Activated CD4-positive, alpha-beta memory T cell treated with anti-CD3 and anti-CD28 coated beads, Interleukin-2, amount 10 ng/mL, durations not matched to agents 7 days and 5 days (primary cell): Measurements from ENCODE around the gene SGCE. TPM values are rescaled to one million over a fixed set of nuclear protein-coding genes. Genes with fewer than 3 reads are reported as not detected.
"Not testable (repeated sequence)": the region's sequence is repeated elsewhere in the genome, so short reads cannot be mapped to it uniquely, and the experiment has no call there.

Experiments used
- CTCF ChIA-PET: fragments of 350-600 bp; sonication (Branson Sonifier 250); formaldehyde crosslinking; loops from one replicate; lab custom pipeline; 2021; ENCODE audit warnings: antibody characterized with exemption, inconsistent platforms; lab: Charles Lee
- POLR2A ChIA-PET: fragments of 350-600 bp; sonication (Branson Sonifier 250); formaldehyde crosslinking; loops from one replicate; lab custom pipeline; 2021; ENCODE audit warnings: antibody characterized with exemption; lab: Charles Lee
- DNase-seq: peaks from one replicate; pipeline ENCODE4 v3.0.0-alpha.2; 2020
- H3K27ac Mint-ChIP-seq: one replicate; pipeline ENCODE4 v1.8.0; 2021; ENCODE audit warnings: mild to moderate bottlenecking, mixed read lengths
- H3K27me3 Mint-ChIP-seq: one replicate; pipeline ENCODE4 v1.8.0; 2021; ENCODE audit warnings: mixed read lengths
- H3K36me3 Mint-ChIP-seq: one replicate; pipeline ENCODE4 v1.8.0; 2021; ENCODE audit warnings: low read depth, mixed read lengths
- H3K4me1 Mint-ChIP-seq: one replicate; pipeline ENCODE4 v1.8.0; 2021; ENCODE audit warnings: mixed read lengths
- H3K4me3 Mint-ChIP-seq: one replicate; pipeline ENCODE4 v1.8.0; 2021; ENCODE audit warnings: mild to moderate bottlenecking, mixed read lengths
- H3K9me3 Mint-ChIP-seq: one replicate; pipeline ENCODE4 v1.8.0; 2021; ENCODE audit warnings: mixed read lengths
- total RNA-seq, 2 experiments: library from RNA; stranded (reverse); gene quantifications; one replicate each; pipeline ENCODE4 v1.2.3, GENCODE V29; 2021

Gene SGCE, protein sequence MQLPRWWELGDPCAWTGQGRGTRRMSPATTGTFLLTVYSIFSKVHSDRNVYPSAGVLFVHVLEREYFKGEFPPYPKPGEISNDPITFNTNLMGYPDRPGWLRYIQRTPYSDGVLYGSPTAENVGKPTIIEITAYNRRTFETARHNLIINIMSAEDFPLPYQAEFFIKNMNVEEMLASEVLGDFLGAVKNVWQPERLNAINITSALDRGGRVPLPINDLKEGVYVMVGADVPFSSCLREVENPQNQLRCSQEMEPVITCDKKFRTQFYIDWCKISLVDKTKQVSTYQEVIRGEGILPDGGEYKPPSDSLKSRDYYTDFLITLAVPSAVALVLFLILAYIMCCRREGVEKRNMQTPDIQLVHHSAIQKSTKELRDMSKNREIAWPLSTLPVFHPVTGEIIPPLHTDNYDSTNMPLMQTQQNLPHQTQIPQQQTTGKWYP
- total RNA-seq: under 1 TPM; 0.90 to 0.93 TPM

DNA sequence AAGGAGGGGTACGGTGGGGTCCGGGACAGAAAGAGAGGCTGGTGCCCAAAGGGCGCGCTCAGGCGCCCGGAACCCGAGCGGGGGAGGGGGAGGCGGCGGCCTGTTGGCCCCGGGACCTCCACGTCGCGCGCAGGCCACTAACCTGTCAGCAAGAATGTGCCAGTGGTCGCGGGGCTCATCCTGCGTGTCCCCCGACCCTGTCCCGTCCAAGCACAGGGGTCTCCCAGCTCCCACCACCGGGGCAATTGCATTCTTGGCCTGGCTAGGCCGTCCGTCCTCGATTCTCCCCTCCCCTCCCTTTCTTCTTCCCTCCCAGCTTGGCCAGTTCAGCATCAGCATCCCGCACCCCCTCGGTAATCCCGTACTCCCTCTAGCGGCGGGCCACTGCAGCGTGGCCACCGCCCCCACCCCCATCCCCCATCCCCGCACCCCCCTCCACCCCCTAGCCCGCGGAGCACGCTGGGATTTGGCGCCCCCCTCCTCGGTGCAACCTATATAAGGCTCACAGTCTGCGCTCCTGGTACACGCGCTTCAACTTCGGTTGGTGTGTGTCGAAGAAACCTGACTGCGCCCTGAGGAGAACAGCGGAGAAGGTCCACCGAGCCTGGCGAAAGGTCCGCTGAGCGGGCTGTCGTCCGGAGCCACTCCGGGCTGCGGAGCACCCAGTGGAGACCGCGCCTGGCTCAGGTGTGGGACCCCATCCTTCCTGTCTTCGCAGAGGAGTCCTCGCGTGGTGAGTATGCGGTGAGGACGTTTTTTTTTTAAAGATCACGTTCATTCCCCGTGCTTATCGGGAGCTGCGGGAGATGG lies at the start of gene SGCE:
Gene SGCE, minus strand, starts transcription at position 286 of the 810 bp plus-strand sequence. Its CDS starts 35 bp downstream, at position 251.
- H3K36me3 Mint-ChIP-seq: no peaks in the 10 kb centered on the region
- H3K9me3 Mint-ChIP-seq: peaks cover 3% of the 10 kb centered on the region
- H3K27ac Mint-ChIP-seq: no peak within 1 kb of the TSS
- CTCF ChIA-PET: interaction anchor here (0.6 to 3.1 kb wide), 4 partner anchors 8 to 697 kb away, joined by 3 to 17 read pairs (median 3); no protein-coding TSS in a partner anchor
- H3K27me3 Mint-ChIP-seq: peaks cover 37% of the 10 kb centered on the region
- peak within 1 kb of the TSS; percentile 84 for H3K4me3 Mint-ChIP-seq
- peak; percentile 42 for DNase-seq
- peaks cover 23% of the 10 kb centered on the region for H3K4me1 Mint-ChIP-seq
- POLR2A ChIA-PET: interaction anchor here (0.8 kb wide), 1 partner anchor 12 kb away, joined by 3 read pairs; no protein-coding TSS in a partner anchor

DNA sequence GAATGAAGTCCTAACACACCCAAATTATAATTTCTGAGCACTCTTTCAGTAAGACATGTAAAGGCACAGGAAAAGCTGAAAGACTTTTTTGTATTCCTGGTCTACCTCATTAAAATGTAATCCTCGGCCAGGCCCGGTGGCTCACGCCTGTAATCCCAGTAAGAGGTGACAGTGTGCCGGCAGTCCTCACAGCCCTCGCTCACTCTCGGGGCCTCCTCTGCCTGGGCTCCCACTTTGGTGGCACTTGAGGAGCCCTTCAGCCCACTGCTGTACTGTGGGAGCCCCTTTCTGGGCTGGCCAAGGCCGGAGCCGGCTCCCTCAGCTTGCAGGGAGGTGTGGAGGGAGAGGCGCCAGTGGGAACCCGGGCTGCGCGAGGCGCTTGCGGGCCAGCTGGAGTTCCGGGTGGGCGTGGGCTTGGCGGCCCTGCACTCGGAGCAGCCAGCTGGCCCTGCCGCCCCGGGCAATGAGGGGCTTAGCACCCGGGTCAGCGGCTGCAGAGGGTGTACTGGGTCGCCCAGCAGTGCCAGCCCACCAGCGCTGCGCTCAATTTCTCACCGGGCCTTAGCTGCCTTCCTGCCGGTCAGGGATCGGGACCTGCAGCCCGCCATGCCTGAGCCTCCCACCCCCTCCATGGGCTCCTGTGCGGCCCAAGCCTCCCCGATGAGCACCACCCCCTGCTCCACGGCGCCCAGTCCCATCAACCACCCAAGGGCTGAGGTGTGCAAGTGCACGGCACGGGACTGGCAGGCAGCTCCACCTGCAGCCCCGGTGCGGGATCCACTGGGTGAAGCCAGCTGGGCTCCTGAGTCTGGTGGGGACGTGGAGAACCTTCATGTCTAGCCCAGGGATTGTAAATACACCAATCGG lies 49.5 kb upstream of the SGCE start:
- H3K4me3 Mint-ChIP-seq, H3K4me1 Mint-ChIP-seq, H3K36me3 Mint-ChIP-seq, POLR2A ChIA-PET, H3K9me3 Mint-ChIP-seq, CTCF ChIA-PET, DNase-seq, H3K27me3 Mint-ChIP-seq, H3K27ac Mint-ChIP-seq: not testable (repeated sequence)

DNA sequence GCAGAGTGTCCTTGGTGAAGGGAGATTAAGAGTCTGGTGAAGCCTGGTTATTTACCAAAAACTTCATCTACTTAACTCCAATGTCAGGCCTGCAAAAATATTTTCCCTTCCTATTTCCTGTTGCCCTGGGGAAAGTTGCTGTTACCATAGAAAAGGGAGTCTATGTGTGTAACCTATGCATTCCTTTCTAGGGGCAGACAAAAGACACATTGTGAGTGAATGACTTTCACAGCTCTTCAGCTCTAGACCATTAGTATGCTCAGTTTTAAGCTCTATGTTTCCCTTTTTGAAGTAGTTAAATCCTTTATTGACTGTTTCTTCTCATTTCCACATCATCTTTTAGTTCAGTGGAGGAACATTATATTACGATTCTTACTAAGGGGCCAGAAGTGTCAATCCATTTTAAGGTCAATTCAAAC lies 45.6 kb upstream of the SGCE start:
- H3K4me1 Mint-ChIP-seq: no peaks in the 10 kb centered on the region
- no peak overlapping the region for H3K27ac Mint-ChIP-seq
- DNase-seq: no peak
- H3K27me3 Mint-ChIP-seq: no peaks in the 10 kb centered on the region
- H3K9me3 Mint-ChIP-seq: no peaks in the 10 kb centered on the region
- CTCF ChIA-PET: interaction anchor here (0.6 kb wide), 1 partner anchor 35 kb away, joined by 3 read pairs; no protein-coding TSS in a partner anchor
- no peaks in the 10 kb centered on the region for H3K36me3 Mint-ChIP-seq
- no peak overlapping the region for H3K4me3 Mint-ChIP-seq
- POLR2A ChIA-PET: no interaction called here

DNA sequence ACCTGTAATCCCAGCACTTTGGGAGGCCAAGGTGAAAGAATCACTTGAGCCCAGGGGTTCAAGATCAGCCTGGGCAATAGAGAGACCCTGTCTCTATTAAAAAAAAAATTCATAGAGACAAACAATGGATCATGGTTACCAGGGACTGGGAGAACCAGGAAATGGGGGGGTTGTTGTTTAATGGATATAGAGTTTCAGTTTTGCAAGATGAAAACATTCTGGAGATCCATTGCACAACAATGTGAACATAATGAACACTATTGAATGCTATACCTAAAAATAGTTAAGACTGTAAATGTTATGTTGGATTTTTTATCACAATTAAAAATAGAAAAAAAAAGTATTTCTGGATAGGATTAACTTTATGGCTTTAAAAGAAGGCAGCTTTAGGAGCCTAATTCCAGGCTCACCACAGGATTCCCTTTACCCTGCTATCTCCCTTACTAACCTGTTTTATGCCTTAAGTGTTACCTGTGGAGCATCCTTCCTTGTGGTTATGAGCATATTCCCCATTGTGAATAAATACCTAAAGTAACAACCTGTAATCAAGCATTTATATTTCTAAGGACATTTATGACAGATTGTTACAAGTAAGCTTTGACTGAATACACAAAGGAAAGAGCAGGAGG lies 45.1 kb upstream of the SGCE start:
- Mint-ChIP-seq H3K4me3 (no peak overlapping the region), H3K36me3 (no peaks in the 10 kb centered on the region), H3K27ac (no peak overlapping the region), H3K27me3 (no peaks in the 10 kb centered on the region), H3K9me3 (no peaks in the 10 kb centered on the region), H3K4me1 (no peaks in the 10 kb centered on the region)
- ChIA-PET POLR2A (no interaction called here), CTCF (interaction anchor here (0.6 kb wide), 1 partner anchor 36 kb away, joined by 3 read pairs; no protein-coding TSS in a partner anchor)
- DNase-seq: no peak

DNA sequence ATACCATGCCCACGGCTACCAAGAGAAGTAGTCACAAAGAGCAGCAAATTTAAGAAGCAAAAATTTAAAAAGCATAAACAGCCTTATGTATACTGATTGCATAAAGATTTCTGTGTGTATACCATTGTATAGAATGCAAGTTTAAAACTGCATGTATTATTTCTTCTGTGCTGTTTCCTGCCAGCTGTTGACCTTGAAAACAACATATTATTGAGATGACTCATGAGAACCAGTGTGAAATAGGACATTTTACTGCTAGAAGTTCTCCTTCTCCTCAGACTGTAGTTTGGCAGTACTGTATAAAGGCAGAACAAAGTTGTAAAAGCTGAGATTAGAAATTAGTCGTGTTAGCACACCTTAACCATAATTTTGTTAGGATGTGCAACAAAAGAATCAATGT lies 42.3 kb upstream of the SGCE start:
- ChIA-PET CTCF (no interaction called here), POLR2A (no interaction called here)
- no peak for DNase-seq
- Mint-ChIP-seq H3K9me3 (no peaks in the 10 kb centered on the region), H3K4me1 (no peaks in the 10 kb centered on the region), H3K27ac (no peak overlapping the region), H3K27me3 (no peaks in the 10 kb centered on the region), H3K4me3 (no peak overlapping the region), H3K36me3 (no peaks in the 10 kb centered on the region)

DNA sequence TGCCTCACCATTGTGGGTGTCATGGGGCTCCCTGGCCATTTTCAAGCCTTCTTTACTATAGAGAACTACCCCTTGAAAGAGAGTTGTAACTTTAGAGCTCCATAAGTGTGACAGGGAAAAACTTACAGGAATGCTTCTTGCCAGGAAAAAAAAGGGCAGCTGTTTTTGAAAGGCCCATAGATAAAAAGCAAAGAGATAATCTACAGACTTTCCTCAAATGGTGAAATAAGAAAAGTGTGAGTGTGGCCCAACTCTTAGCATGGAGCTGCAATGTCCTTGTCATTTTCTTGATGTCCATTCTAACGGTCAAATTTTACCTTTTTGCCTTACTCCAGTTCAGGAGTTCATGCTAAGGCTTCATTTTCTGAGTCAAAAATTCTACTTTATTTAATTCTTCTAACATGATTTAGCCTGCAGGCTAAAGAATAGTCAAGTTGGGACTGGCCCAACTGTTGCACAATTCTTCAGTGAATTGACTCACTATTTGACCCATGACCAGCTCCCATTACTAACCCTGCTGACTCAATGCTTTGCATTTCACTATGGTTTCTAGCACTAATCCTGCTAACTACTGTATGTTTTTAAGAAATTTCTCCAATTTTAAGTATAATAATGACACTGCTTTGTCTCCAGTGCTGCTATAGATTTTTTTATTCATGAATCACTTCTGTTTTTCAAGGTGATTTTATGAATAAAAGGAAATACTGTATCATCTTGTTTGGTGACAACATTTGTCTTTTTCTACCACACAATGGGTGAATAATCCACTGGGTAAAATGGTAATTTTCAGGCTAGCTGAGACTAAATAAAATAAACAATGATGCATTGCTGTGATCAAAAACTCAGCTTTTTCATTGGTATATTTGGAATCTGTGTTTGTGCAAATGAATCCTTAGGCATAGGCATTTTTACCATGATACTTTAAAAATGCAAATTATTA lies 41.4 kb upstream of the SGCE start:
- no peak for DNase-seq
- POLR2A ChIA-PET: no interaction called here
- no peak overlapping the region for H3K27ac Mint-ChIP-seq
- no peaks in the 10 kb centered on the region for H3K36me3 Mint-ChIP-seq
- H3K27me3 Mint-ChIP-seq: no peaks in the 10 kb centered on the region
- H3K9me3 Mint-ChIP-seq: no peaks in the 10 kb centered on the region
- CTCF ChIA-PET: no interaction called here
- no peaks in the 10 kb centered on the region for H3K4me1 Mint-ChIP-seq
- no peak overlapping the region for H3K4me3 Mint-ChIP-seq

DNA sequence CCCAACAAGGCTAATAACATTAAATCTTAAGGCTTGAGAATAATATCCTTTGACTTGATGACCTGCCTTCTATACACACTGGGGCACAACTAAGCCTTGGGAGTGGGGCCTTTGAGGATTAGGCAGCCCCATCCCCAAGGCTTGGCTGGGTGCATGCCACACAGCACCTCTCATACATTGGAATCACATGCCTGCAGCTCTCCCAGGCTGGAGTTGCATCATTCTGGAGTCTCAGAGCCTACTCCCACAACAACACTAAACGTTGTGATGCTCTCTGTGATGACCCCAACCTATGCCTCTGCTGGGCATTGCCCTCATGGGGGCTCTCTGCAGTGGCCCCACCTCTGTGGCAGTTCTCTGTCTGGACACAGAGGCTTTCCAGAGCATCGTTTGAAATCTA lies 31.9 kb upstream of the SGCE start:
- CTCF ChIA-PET: no interaction called here
- no peaks in the 10 kb centered on the region for H3K36me3 Mint-ChIP-seq
- no peak for DNase-seq
- no peaks in the 10 kb centered on the region for H3K4me1 Mint-ChIP-seq
- POLR2A ChIA-PET: no interaction called here
- H3K9me3 Mint-ChIP-seq: no peaks in the 10 kb centered on the region
- H3K27ac Mint-ChIP-seq: no peak overlapping the region
- peaks cover 3% of the 10 kb centered on the region for H3K27me3 Mint-ChIP-seq
- no peak overlapping the region for H3K4me3 Mint-ChIP-seq

DNA sequence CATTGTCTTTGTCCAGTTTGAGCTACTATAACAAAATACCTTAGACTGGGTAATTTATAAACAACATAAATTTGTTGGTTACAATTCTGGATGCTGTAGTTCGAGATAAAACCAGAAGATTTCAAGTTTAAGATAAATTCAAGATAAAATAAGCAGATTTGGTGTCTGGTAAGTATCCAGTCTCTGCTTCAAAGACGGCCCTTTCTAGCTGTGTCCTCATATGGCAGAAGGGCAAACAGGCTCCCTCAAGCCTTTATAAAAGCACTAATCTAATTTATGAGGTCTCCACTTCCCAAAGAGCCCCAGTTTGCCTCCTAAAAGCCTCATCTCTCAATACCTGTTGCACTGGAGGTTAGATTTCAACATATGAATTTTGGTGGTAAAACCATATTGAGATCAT lies 31.1 kb upstream of the SGCE start:
- no peaks in the 10 kb centered on the region for H3K4me1 Mint-ChIP-seq
- CTCF ChIA-PET: no interaction called here
- H3K27ac Mint-ChIP-seq: no peak overlapping the region
- POLR2A ChIA-PET: no interaction called here
- no peak overlapping the region for H3K4me3 Mint-ChIP-seq
- no peaks in the 10 kb centered on the region for H3K36me3 Mint-ChIP-seq
- no peak for DNase-seq
- H3K27me3 Mint-ChIP-seq: peaks cover 3% of the 10 kb centered on the region
- H3K9me3 Mint-ChIP-seq: no peaks in the 10 kb centered on the region

DNA sequence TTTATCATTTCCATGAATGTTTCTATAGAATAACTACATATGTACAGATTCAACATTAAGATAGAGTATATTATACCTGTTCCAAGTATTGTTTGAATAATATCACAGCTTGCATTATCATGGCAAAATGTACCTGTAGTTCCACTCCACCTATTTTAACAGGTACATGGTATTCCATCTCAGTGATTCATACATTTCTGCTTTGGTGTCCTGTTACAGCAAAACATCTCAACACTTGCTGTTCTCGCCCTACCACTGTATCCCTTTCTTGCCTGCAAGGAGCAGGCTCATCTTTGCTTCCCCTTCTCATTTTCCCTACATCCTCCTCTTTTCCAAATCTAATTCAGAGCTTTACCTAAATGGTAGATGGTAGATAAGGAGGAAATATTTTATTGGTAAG lies 27.1 kb upstream of the SGCE start:
- DNase-seq: no peak
- Mint-ChIP-seq H3K9me3 (no peaks in the 10 kb centered on the region), H3K36me3 (no peaks in the 10 kb centered on the region), H3K27me3 (peaks cover 3% of the 10 kb centered on the region), H3K4me1 (no peaks in the 10 kb centered on the region), H3K27ac (no peak overlapping the region), H3K4me3 (no peak overlapping the region)
- ChIA-PET CTCF (no interaction called here), POLR2A (no interaction called here)

DNA sequence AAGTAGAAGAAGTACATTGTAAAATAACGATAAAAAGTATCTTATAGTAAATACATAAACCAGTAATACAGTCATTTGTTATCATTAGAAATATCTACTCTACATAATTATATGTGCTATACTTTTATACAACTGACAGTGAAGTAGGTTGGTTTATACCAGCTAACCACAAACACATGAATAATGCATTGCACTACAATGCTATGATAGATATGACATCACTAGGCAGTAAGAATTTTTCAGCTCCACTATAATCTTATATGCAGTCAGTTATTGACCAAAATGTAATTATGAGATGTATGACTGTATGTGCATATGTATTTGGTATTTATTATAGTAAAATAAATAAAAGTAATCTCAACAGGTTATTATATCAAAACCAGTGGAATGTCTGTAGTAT lies 23.4 kb upstream of the SGCE start:
- Mint-ChIP-seq H3K27ac (no peak overlapping the region), H3K4me1 (no peaks in the 10 kb centered on the region), H3K9me3 (no peaks in the 10 kb centered on the region), H3K4me3 (no peak overlapping the region), H3K36me3 (no peaks in the 10 kb centered on the region), H3K27me3 (peaks cover 3% of the 10 kb centered on the region)
- CTCF ChIA-PET: no interaction called here
- POLR2A ChIA-PET: no interaction called here
- no peak for DNase-seq

DNA sequence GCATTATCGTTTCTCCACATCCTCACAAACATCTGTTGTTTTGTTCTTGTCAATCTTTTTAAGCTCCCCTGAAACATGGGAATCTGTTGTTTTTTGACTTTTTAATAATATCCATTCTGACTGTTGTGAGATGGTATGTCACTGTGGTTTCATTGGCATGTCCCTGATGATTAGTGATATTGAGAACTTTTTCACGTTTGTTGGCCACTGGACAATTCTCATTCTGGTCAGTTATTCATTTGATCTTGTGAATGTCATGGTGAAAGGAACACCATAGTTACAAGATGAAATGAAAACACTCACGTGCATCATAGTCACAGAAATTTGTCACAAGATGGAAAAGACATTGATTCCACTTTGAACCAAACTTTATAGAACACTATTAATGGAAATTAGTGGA lies 20.5 kb upstream of the SGCE start:
- Mint-ChIP-seq H3K9me3 (no peaks in the 10 kb centered on the region), H3K27me3 (peaks cover 7% of the 10 kb centered on the region), H3K27ac (no peak overlapping the region), H3K4me3 (no peak overlapping the region), H3K36me3 (no peaks in the 10 kb centered on the region), H3K4me1 (no peaks in the 10 kb centered on the region)
- no peak for DNase-seq
- POLR2A ChIA-PET: no interaction called here
- CTCF ChIA-PET: no interaction called here
